ENCODE measurements around the gene CFAP100. TPM values are rescaled to one million over a fixed set of nuclear protein-coding genes. Genes with fewer than 3 reads are reported as not detected.

Gene CFAP100
- total and polyA plus RNA-seq, 10 of the 15 experiments (the other 5 are each of a cell fraction or from before 2014, with no cell fraction given), result 0.04 to 0.27 TPM; not detected in 8

DNA sequence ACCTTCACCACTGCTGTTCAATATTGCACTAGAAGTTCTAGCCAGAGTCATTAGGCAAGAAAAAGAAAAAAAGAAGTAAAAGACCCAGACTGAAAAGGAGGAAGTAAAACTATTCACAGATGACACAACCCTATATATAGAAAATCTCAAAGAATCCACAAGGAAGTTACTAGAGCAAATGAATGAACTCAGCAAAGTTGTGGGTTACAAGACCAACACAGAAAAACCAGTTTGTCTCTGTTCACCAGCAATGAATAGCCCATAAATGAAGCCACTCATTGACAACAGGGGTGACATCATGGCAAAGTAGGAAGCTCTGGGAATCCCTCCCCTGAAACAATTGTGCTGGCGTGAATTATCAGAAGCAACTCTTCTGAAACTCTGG lies 4.6 kb downstream of the CFAP100 start:
- H3K36me3 ChIP-seq (ENCODE audit: control insufficient read depth in 2 of 2, insufficient read depth in 2 of 2, low read length in 1 of 2), result no peaks in the 10 kb centered on the region
- H2AFZ ChIP-seq (ENCODE audit: control insufficient read depth, low read depth, low read length), result no peak overlapping the region
- no TSS peak for BruUV-seq (replicated peaks)
- no peak overlapping the region for H3K4me2 ChIP-seq (ENCODE audit: control insufficient read depth, insufficient read depth)
- DNase-seq (ENCODE audit: low read depth, low spot score) (peak; percentile 64), FAIRE-seq (peak; percentile 78), ATAC-seq (peak; percentile 79)
- ChIA-PET RAD21 (ENCODE audit: unreplicated experiment) (no interaction called here), SMC1A (ENCODE audit: uncharacterized antibody, unreplicated experiment) (interaction anchor here (1.6 kb wide), 1 partner anchor 72 kb away, joined by 4 read pairs; no protein-coding TSS in a partner anchor), CTCF (no interaction called here), POLR2A (no interaction called here)
- in situ Hi-C loops (cut with MboI) (loop anchor here (10.0 to 25.0 kb wide), 2 partner anchors 112 to 265 kb away; no protein-coding TSS in a partner anchor), intact Hi-C loops (cut with micrococcal nuclease; ENCODE audit: unreplicated experiment) (no loop called here)
- no peaks in the 10 kb centered on the region for H4K20me1 ChIP-seq (ENCODE audit: control insufficient read depth, insufficient read depth)
- peaks cover 3% of the 10 kb centered on the region; the same call in 1 of the 3 replicates for H3K9me3 ChIP-seq (replicated peaks; ENCODE audit: control insufficient read depth, insufficient read depth, low read length)
- H3K9ac ChIP-seq (ENCODE audit: control insufficient read depth, insufficient read depth, low read length), result no peak overlapping the region
- WGBS (ENCODE audit: insufficient coverage, insufficient replicate concordance, low lambda C conversion rate, missing lambda C conversion rate), result 82% methylated on average over 1 of the region's 1 CpG
- H3K4me1 ChIP-seq (ENCODE audit: control insufficient read depth, insufficient read depth, low read length), result peaks cover 8% of the 10 kb centered on the region; the same call in 1 of the 2 replicates
- no peak overlapping the region for H3K27ac ChIP-seq (ENCODE audit: control insufficient read depth, insufficient read depth)
- H3K4me3 ChIP-seq, result no peak overlapping the region
- no peaks in the 10 kb centered on the region for H3K27me3 ChIP-seq (replicated peaks in 1 of 2; ENCODE audit: control insufficient read depth in 2 of 2, insufficient read depth in 2 of 2, low read length in 1 of 2)
- no peaks in the 10 kb centered on the region for H3K79me2 ChIP-seq (ENCODE audit: control insufficient read depth, insufficient read depth, low read length)
- TF ChIP-seq, protein P1, sequence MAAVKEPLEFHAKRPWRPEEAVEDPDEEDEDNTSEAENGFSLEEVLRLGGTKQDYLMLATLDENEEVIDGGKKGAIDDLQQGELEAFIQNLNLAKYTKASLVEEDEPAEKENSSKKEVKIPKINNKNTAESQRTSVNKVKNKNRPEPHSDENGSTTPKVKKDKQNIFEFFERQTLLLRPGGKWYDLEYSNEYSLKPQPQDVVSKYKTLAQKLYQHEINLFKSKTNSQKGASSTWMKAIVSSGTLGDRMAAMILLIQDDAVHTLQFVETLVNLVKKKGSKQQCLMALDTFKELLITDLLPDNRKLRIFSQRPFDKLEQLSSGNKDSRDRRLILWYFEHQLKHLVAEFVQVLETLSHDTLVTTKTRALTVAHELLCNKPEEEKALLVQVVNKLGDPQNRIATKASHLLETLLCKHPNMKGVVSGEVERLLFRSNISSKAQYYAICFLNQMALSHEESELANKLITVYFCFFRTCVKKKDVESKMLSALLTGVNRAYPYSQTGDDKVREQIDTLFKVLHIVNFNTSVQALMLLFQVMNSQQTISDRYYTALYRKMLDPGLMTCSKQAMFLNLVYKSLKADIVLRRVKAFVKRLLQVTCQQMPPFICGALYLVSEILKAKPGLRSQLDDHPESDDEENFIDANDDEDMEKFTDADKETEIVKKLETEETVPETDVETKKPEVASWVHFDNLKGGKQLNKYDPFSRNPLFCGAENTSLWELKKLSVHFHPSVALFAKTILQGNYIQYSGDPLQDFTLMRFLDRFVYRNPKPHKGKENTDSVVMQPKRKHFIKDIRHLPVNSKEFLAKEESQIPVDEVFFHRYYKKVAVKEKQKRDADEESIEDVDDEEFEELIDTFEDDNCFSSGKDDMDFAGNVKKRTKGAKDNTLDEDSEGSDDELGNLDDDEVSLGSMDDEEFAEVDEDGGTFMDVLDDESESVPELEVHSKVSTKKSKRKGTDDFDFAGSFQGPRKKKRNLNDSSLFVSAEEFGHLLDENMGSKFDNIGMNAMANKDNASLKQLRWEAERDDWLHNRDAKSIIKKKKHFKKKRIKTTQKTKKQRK (IDR thresholded peaks at IDR 0.05; ENCODE audit: low read depth, low read length), result no peak
- TF ChIP-seq, protein P2, sequence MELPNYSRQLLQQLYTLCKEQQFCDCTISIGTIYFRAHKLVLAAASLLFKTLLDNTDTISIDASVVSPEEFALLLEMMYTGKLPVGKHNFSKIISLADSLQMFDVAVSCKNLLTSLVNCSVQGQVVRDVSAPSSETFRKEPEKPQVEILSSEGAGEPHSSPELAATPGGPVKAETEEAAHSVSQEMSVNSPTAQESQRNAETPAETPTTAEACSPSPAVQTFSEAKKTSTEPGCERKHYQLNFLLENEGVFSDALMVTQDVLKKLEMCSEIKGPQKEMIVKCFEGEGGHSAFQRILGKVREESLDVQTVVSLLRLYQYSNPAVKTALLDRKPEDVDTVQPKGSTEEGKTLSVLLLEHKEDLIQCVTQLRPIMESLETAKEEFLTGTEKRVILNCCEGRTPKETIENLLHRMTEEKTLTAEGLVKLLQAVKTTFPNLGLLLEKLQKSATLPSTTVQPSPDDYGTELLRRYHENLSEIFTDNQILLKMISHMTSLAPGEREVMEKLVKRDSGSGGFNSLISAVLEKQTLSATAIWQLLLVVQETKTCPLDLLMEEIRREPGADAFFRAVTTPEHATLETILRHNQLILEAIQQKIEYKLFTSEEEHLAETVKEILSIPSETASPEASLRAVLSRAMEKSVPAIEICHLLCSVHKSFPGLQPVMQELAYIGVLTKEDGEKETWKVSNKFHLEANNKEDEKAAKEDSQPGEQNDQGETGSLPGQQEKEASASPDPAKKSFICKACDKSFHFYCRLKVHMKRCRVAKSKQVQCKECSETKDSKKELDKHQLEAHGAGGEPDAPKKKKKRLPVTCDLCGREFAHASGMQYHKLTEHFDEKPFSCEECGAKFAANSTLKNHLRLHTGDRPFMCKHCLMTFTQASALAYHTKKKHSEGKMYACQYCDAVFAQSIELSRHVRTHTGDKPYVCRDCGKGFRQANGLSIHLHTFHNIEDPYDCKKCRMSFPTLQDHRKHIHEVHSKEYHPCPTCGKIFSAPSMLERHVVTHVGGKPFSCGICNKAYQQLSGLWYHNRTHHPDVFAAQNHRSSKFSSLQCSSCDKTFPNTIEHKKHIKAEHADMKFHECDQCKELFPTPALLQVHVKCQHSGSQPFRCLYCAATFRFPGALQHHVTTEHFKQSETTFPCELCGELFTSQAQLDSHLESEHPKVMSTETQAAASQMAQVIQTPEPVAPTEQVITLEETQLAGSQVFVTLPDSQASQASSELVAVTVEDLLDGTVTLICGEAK (IDR thresholded peaks at IDR 0.05; ENCODE audit: borderline replicate concordance), result no peak
- TF ChIP-seq NFIC (IDR thresholded peaks at IDR 0.05; ENCODE audit: low read depth, low read length) (peak; percentile 26; the same call in 1 of the 2 replicates), ATF7 (IDR thresholded peaks at IDR 0.05; ENCODE audit: low read depth) (peak; percentile 84), MTA2 (IDR thresholded peaks at IDR 0.05; ENCODE audit: low read depth) (peak; percentile 35; the same call in 1 of the 2 replicates), RUNX3 (IDR thresholded peaks at IDR 0.05; ENCODE audit: low read length) (peak; percentile 60), SRF (IDR thresholded peaks at IDR 0.05; ENCODE audit: low read depth in 2 of 2, low read length in 2 of 2) (no peak), MEF2A (IDR thresholded peaks at IDR 0.05; ENCODE audit: insufficient read depth, low read depth, low read length) (peak; percentile 63; the same call in 1 of the 2 replicates), MEF2B (IDR thresholded peaks at IDR 0.05; ENCODE audit: partially characterized antibody, poor library complexity, severe bottlenecking) (peak; percentile 61), RBBP5 (conservative IDR thresholded peaks at IDR 0.05) (no peak), PAX8 (IDR thresholded peaks at IDR 0.05) (no peak), IKZF2 (IDR thresholded peaks at IDR 0.05) (peak; percentile 69 to 78; a peak in 3 of 4 replicates), IKZF1 (conservative IDR thresholded peaks at IDR 0.05) (peak; percentile 52)
- TF ChIP-seq, protein P3, sequence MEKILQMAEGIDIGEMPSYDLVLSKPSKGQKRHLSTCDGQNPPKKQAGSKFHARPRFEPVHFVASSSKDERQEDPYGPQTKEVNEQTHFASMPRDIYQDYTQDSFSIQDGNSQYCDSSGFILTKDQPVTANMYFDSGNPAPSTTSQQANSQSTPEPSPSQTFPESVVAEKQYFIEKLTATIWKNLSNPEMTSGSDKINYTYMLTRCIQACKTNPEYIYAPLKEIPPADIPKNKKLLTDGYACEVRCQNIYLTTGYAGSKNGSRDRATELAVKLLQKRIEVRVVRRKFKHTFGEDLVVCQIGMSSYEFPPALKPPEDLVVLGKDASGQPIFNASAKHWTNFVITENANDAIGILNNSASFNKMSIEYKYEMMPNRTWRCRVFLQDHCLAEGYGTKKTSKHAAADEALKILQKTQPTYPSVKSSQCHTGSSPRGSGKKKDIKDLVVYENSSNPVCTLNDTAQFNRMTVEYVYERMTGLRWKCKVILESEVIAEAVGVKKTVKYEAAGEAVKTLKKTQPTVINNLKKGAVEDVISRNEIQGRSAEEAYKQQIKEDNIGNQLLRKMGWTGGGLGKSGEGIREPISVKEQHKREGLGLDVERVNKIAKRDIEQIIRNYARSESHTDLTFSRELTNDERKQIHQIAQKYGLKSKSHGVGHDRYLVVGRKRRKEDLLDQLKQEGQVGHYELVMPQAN (conservative IDR thresholded peaks at IDR 0.05), result no peak

Data from GM12878 (cell line).